Measurements from ENCODE around the gene STX19.

GRCh38 chr3:94065122-94065521 lies 36.7 kb upstream of the STX19 start:
- TF ChIP-seq, protein P1, sequence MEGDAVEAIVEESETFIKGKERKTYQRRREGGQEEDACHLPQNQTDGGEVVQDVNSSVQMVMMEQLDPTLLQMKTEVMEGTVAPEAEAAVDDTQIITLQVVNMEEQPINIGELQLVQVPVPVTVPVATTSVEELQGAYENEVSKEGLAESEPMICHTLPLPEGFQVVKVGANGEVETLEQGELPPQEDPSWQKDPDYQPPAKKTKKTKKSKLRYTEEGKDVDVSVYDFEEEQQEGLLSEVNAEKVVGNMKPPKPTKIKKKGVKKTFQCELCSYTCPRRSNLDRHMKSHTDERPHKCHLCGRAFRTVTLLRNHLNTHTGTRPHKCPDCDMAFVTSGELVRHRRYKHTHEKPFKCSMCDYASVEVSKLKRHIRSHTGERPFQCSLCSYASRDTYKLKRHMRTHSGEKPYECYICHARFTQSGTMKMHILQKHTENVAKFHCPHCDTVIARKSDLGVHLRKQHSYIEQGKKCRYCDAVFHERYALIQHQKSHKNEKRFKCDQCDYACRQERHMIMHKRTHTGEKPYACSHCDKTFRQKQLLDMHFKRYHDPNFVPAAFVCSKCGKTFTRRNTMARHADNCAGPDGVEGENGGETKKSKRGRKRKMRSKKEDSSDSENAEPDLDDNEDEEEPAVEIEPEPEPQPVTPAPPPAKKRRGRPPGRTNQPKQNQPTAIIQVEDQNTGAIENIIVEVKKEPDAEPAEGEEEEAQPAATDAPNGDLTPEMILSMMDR (conservative IDR thresholded peaks at IDR 0.05; ENCODE audit: low read depth, low read length): no peak
- TF ChIP-seq EZH2 (IDR thresholded peaks at IDR 0.05; ENCODE audit: borderline replicate concordance, low read depth, low read length, poor library complexity, severe bottlenecking): no peak

Data from A673 (cell line).